NCI-H446 treated with DMSO at 0.1 percent for 48 hours (cell line): ENCODE results near the gene POLR3E.
"Not testable (repeated sequence)": the region's sequence is repeated elsewhere in the genome, so short reads cannot be mapped to it uniquely, and the experiment has no call there.

Experiments used
- DNase-seq: peaks from one replicate; lab custom pipeline; 2025; lab: John Stamatoyannopoulos, UW

Gene POLR3E

GRCh38 chr16:22366371-22366770, 69.2 kb downstream of the POLR3E start:
- DNase-seq, result no peak

GRCh38 chr16:22366889-22367288, 69.7 kb downstream of the POLR3E start:
- DNase-seq, result no peak

GRCh38 chr16:22368200-22368826, 71.1 kb downstream of the POLR3E start:
- not testable (repeated sequence) for DNase-seq

- no peak for DNase-seq
Observed at GRCh38 chr16:22369221-22369811, 72.1 kb downstream of the POLR3E start.

- no peak for DNase-seq
Observed at GRCh38 chr16:22370038-22370820, 73.0 kb downstream of the POLR3E start.

GRCh38 chr16:22372882-22373661, 75.9 kb downstream of the POLR3E start:
- DNase-seq, result no peak

GRCh38 chr16:22373662-22374310, 76.6 kb downstream of the POLR3E start:
- DNase-seq, result no peak

GRCh38 chr16:22374311-22375116, 77.3 kb downstream of the POLR3E start, which contains the start of gene CDR2:
Gene CDR2, minus strand, starts transcription at chr16:22374619. Its CDS starts 310 bp downstream, at chr16:22374309.
- DNase-seq, result peak; percentile 89

- DNase-seq, result no peak
Observed at GRCh38 chr16:22375117-22375962, 78.1 kb downstream of the POLR3E start.

- no peak for DNase-seq
Observed at GRCh38 chr16:22375963-22376640, 78.9 kb downstream of the POLR3E start.

- no peak for DNase-seq
Observed at GRCh38 chr16:22379656-22380055, 82.4 kb downstream of the POLR3E start.

GRCh38 chr16:22380529-22380928, 83.3 kb downstream of the POLR3E start:
- DNase-seq, result no peak

GRCh38 chr16:22381392-22381791, 84.2 kb downstream of the POLR3E start:
- DNase-seq, result no peak

- DNase-seq, result no peak
Observed at GRCh38 chr16:22383827-22384226, 86.6 kb downstream of the POLR3E start.
